Measurements from ENCODE around the gene OR6N1. TPM values are rescaled to one million over a fixed set of nuclear protein-coding genes. Genes with fewer than 3 reads are reported as not detected.

Gene OR6N1, protein sequence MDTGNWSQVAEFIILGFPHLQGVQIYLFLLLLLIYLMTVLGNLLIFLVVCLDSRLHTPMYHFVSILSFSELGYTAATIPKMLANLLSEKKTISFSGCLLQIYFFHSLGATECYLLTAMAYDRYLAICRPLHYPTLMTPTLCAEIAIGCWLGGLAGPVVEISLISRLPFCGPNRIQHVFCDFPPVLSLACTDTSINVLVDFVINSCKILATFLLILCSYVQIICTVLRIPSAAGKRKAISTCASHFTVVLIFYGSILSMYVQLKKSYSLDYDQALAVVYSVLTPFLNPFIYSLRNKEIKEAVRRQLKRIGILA
- not detected for total RNA-seq
- long read RNA-seq: 0 reads

GRCh38 chr1:158771950-158772866, at the start of gene OR6N1:
OR6N1 (minus strand) TSS chr1:158772195; CDS start chr1:158766682, 5,513 bp downstream.
- DNase-seq (ENCODE audit: low spot score): no peak
- intact Hi-C loops (cut with DNase I): no loop called here

DNA sequence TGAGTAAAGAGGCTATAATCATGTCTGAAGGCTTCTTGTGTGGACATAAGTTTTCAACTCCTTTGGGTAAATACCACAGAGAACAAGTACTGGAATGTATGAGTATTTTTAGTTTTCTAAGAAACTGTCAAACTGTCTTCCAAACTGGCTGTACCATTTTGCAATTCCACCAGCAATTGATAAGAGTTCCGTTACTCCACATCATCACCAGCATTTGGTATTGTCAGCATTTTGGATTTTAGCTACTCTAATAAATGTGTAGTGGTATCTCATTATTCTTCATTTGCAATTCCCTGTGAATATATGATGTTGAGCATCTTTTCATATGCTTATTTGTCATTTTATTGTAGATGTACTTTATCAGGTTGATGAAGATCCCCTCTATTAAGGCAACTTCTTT, 49.7 kb upstream of the OR6N1 start:
- intact Hi-C loops (cut with DNase I): no loop called here
- no peak for DNase-seq (ENCODE audit: low spot score)

- intact Hi-C loops (cut with DNase I): no loop called here
- no peak for DNase-seq (ENCODE audit: low spot score)
Measured at GRCh38 chr1:158819461-158820443, 47.8 kb upstream of the OR6N1 start.

GRCh38 chr1:158818975-158819431, 47.0 kb upstream of the OR6N1 start:
- no peak for DNase-seq (ENCODE audit: low spot score)
- intact Hi-C loops (cut with DNase I): no loop called here

- intact Hi-C loops (cut with DNase I): no loop called here
- no peak for DNase-seq (ENCODE audit: low spot score)
Measured at GRCh38 chr1:158818560-158818959, 46.6 kb upstream of the OR6N1 start.

DNA sequence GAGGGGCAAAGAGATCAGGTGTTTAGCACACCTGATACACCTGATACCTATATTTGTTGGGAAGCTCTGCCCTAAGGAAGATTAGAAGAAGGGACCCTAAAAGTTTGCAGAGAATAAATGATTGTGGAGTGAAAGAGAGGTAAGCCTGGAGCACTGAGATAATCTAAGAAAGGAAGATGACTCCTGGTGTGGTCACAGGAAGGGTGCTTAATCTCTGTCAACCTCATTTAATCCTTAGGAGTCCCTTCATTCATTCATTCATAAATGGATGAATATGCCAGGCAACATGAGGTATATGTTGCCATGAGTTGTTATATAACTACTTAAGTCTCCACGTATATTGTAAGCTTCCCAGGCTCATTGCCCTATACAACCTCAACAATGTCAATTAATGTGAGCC, 43.0 kb upstream of the OR6N1 start:
- no peak for DNase-seq (ENCODE audit: low spot score)
- intact Hi-C loops (cut with DNase I): no loop called here

DNA sequence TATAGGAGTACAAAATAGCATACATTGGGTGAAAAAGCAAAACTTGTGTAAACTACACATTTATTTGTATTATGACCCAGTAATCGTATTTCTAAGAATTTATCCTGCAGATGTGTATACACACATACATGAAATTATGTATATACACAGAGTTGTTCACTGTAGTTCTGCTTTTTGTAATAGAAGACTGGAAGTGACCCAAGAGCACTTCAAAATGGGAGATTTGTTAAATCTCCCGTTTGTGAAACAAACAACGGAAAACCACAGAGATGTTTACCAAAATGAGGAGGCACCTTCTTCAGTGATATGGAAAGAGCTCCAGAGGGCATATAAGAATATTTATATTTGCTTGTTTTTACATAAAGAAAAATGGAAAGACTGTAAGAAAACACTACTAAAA, 41.2 kb upstream of the OR6N1 start:
- DNase-seq (ENCODE audit: low spot score): no peak
- intact Hi-C loops (cut with DNase I): no loop called here

GRCh38 chr1:158812336-158812735, 40.3 kb upstream of the OR6N1 start:
- intact Hi-C loops (cut with DNase I): no loop called here
- no peak for DNase-seq (ENCODE audit: low spot score)

GRCh38 chr1:158810311-158810710, 38.3 kb upstream of the OR6N1 start:
- DNase-seq (ENCODE audit: low spot score): no peak

GRCh38 chr1:158809862-158810261, 37.9 kb upstream of the OR6N1 start:
- intact Hi-C loops (cut with DNase I): no loop called here
- no peak for DNase-seq (ENCODE audit: low spot score)

More at GRCh38 chr1:158810311-158810710, 38.3 kb upstream of the OR6N1 start:
- intact Hi-C loops (cut with DNase I): no loop called here

DNA sequence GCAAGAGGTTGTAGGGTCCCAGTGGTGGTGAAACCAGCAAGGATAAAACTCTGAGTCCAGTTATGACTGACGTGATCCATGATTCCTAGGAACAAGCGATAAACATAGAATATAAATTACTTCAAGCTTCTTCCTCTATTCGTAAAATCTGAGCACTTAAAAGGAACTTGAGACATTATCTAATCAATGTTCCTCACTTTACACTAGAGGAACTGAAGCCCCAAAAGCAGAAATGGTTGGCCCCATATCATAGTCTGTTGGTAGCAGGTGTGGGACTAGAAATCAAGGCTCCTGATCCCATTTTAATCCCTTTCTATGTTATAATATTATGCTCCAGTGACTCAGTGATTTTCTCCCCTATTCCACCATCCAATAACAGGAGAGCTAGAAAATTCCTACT, 37.3 kb upstream of the OR6N1 start:
- no peak for DNase-seq (ENCODE audit: low spot score)
- intact Hi-C loops (cut with DNase I): no loop called here

- intact Hi-C loops (cut with DNase I): no loop called here
- no peak for DNase-seq (ENCODE audit: low spot score)
Measured at GRCh38 chr1:158806916-158807536, 35.0 kb upstream of the OR6N1 start.

DNA sequence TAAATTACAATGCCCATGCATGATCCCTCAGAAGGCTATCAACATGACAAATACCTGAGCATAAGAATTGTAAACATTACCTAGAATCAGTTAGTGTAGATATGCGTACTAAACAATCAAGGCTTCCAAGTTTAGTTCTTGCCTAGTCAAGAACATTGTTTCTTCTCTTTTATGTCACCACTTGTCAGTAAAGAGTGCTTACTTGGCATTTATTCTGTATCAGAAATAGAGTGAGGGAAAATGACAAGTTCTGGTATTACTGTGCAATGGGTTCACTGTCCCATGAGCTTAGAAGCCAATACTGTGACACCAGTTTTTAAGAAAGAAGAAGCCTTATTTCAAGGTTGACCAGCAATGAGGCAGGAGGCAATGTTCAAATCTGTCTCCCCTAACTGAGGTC, 31.7 kb upstream of the OR6N1 start:
- intact Hi-C loops (cut with DNase I): no loop called here
- no peak for DNase-seq (ENCODE audit: low spot score)

DNA sequence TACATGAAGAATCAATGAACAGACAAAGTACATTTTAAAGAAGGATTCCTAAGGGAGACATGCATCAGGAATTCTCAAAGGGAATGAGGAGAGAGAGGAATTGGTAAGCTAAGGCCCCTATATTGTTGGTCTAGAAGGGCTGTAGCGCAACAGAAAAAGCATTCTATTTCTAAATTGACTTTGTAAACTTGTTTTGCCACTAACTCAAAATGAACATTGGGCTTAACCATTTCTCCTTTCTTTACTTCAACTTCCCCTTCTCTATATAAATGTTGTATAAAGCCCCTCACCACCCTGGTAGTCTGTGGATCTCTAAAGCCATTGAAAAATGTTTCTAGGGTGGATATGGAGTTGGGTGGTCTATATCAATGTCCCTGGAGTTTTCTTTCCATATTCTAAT, 29.4 kb upstream of the OR6N1 start:
- intact Hi-C loops (cut with DNase I): no loop called here
- DNase-seq (ENCODE audit: low spot score): no peak

DNA sequence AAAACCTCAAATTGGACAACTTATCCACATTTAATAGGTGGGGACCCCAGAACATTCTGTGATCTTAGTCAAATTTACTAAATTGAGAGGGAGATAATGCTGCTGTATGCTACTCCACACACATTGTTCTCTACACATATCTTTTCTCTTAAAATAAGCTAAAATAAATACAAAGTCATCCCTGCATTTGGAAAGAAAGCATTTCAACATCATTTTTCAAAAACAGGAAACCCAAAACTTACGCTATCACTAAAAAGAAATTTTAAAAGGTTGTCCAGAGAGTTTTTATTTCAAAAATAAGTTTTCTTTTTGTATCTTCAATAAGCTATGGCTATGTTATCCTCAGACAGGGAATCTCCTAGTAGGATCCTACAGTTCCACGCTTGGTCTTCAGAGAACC, 28.5 kb upstream of the OR6N1 start:
- no peak for DNase-seq (ENCODE audit: low spot score)
- intact Hi-C loops (cut with DNase I): no loop called here

GRCh38 chr1:158799689-158800088, 27.7 kb upstream of the OR6N1 start:
- DNase-seq (ENCODE audit: low spot score): no peak
- intact Hi-C loops (cut with DNase I): no loop called here

GRCh38 chr1:158798531-158798930, 26.5 kb upstream of the OR6N1 start:
- no peak for DNase-seq (ENCODE audit: low spot score)
- intact Hi-C loops (cut with DNase I): no loop called here

GRCh38 chr1:158794247-158794646, 22.3 kb upstream of the OR6N1 start:
- intact Hi-C loops (cut with DNase I): no loop called here
- DNase-seq (ENCODE audit: low spot score): no peak

DNA sequence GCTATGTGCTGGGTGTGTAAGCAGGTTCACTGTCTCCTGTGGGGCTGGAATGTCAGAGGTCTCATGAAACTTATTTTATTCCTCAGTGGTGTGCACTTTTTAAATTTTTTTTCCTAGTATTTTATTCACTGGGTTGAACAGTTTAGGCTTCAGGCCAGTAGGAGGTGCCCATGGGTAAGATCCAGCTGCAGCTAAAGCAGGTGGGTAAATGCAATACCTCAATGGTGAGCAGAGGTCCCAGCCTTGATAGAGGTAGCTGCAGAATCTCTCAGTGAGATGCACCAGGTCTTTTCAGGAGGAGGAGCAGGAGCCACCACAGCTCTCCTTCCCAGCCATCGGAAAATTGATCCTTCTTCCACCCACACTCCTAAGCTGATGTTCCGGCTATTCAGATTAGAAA, 21.6 kb upstream of the OR6N1 start:
- intact Hi-C loops (cut with DNase I): no loop called here
- DNase-seq (ENCODE audit: low spot score): no peak

Measured in cardiac septum (tissue), 1 donor.